ENCODE data around the gene ITPKC.

Gene ITPKC

GRCh38 chr19:40740747-40741146, 23.8 kb downstream of the ITPKC start:
- no peak for DNase-seq (ENCODE audit: low read depth, low spot score)

- DNase-seq (ENCODE audit: low read depth, low spot score) = no peak
These were observed 24.8 kb downstream of the ITPKC start for GRCh38 chr19:40741527-40742390.

- DNase-seq (ENCODE audit: low read depth, low spot score) = no peak
These were observed 25.6 kb downstream of the ITPKC start for GRCh38 chr19:40742477-40742876.

GRCh38 chr19:40742886-40743285, 26.0 kb downstream of the ITPKC start:
- DNase-seq (ENCODE audit: low read depth, low spot score) = no peak

- no peak for DNase-seq (ENCODE audit: low read depth, low spot score)
These were observed 27.0 kb downstream of the ITPKC start for GRCh38 chr19:40743926-40744325.

GRCh38 chr19:40744554-40745401, 27.9 kb downstream of the ITPKC start:
- DNase-seq (ENCODE audit: low read depth, low spot score) = no peak

GRCh38 chr19:40745402-40745780, 28.5 kb downstream of the ITPKC start:
- no peak for DNase-seq (ENCODE audit: low read depth, low spot score)

GRCh38 chr19:40747536-40747935, 30.6 kb downstream of the ITPKC start:
- DNase-seq (ENCODE audit: low read depth, low spot score) = no peak

- peak; percentile 99 for DNase-seq (ENCODE audit: low read depth, low spot score)
These were observed 33.4 kb downstream of the ITPKC start, which contains the start of gene ACTMAP for GRCh38 chr19:40750058-40750873. Gene ACTMAP (minus strand): TSS chr19:40750477. CDS start chr19:40749803, 674 bp downstream.

- peak; percentile 94 for DNase-seq (ENCODE audit: low read depth, low spot score)
These were observed 34.1 kb downstream of the ITPKC start, which contains the start of gene SNRPA for GRCh38 chr19:40750874-40751537. Gene SNRPA (plus strand): TSS chr19:40751203. CDS start chr19:40751409, 206 bp downstream.

- no peak for DNase-seq (ENCODE audit: low read depth, low spot score)
These were observed 35.4 kb downstream of the ITPKC start for GRCh38 chr19:40752257-40752781.

GRCh38 chr19:40754611-40755247, 37.8 kb downstream of the ITPKC start:
- peak; percentile 16 for DNase-seq (ENCODE audit: low read depth, low spot score)

- no peak for DNase-seq (ENCODE audit: low read depth, low spot score)
These were observed 38.3 kb downstream of the ITPKC start for GRCh38 chr19:40755248-40755624.

GRCh38 chr19:40755791-40756190, 38.9 kb downstream of the ITPKC start:
- DNase-seq (ENCODE audit: low read depth, low spot score) = no peak

- DNase-seq (ENCODE audit: low read depth, low spot score) = no peak
These were observed 39.7 kb downstream of the ITPKC start for GRCh38 chr19:40756502-40757110.

- no peak for DNase-seq (ENCODE audit: low read depth, low spot score)
These were observed 41.6 kb downstream of the ITPKC start for GRCh38 chr19:40758491-40758890.

- DNase-seq (ENCODE audit: low read depth, low spot score) = no peak
These were observed 42.4 kb downstream of the ITPKC start for GRCh38 chr19:40759352-40759751.

GRCh38 chr19:40762754-40763470, 46.0 kb downstream of the ITPKC start:
- DNase-seq (ENCODE audit: low read depth, low spot score) = no peak

- DNase-seq (ENCODE audit: low read depth, low spot score) = no peak
These were observed 46.6 kb downstream of the ITPKC start for GRCh38 chr19:40763526-40763925.

Data from activated CD4-positive, CD25-positive, alpha-beta regulatory T cell treated with anti-CD3 and anti-CD28 coated beads, Interleukin-2, amount 50 U/mL, for 16 hours (primary cell).